WTC11 (cell line): ENCODE data around the gene STK11.

ENCODE experiments used
- FOXK1 ChIP-seq: sonication (generic); formaldehyde crosslinking; IDR thresholded peaks from 2 replicates; pipeline ENCODE4 v1.8.0; 2022; ENCODE audit warnings: mild to moderate bottlenecking, moderate library complexity, missing genetic modification reagents
- JUN ChIP-seq: sonication (generic); formaldehyde crosslinking; IDR thresholded peaks from 2 replicates; pipeline ENCODE4 v1.8.0; 2023; ENCODE audit warnings: mild to moderate bottlenecking, missing genetic modification reagents
- NFE2L1 ChIP-seq: sonication (generic); formaldehyde crosslinking; IDR thresholded peaks from 2 replicates; pipeline ENCODE4 v1.8.1; 2023; ENCODE audit warnings: missing genetic modification reagents
- ZBTB21 ChIP-seq: sonication (generic); formaldehyde crosslinking; IDR thresholded peaks from 2 replicates; pipeline ENCODE4 v1.8.1; 2023; ENCODE audit warnings: mild to moderate bottlenecking, missing genetic modification reagents, borderline replicate concordance
- ZNF263 ChIP-seq: sonication (generic); formaldehyde crosslinking; IDR thresholded peaks from 2 replicates; pipeline ENCODE4 v1.8.1; 2022; ENCODE audit warnings: low read depth, mild to moderate bottlenecking, moderate library complexity, missing genetic modification reagents
- ZNF416 ChIP-seq: fragments of 250-450 bp; sonication (Bioruptor Pico); IDR thresholded peaks from 2 replicates; pipeline ENCODE4 v1.9.0; 2021; ENCODE audit warnings: mild to moderate bottlenecking, inconsistent platforms
- ZNF671 ChIP-seq: fragments of 250-450 bp; sonication (Bioruptor Pico); IDR thresholded peaks from 2 replicates; pipeline ENCODE4 v1.8.0; 2021; ENCODE audit warnings: mild to moderate bottlenecking
- TF ChIP-seq, protein P1 (sequence below): fragments of 200-600 bp; IDR thresholded peaks from 2 replicates; pipeline ENCODE4 v1.8.0; 2022; ENCODE audit warnings: antibody characterized with exemption
- TF ChIP-seq, protein P2 (sequence below): fragments of 250-450 bp; sonication (Bioruptor Pico); IDR thresholded peaks from 2 replicates; pipeline ENCODE4 v2.1.2; 2022; ENCODE audit warnings: mild to moderate bottlenecking, moderate library complexity
- TF ChIP-seq, protein P3 (sequence below): sonication (generic); formaldehyde crosslinking; IDR thresholded peaks from 2 replicates; pipeline ENCODE4 v1.8.0; 2022; ENCODE audit warnings: mild to moderate bottlenecking, missing genetic modification reagents
- TF ChIP-seq, protein P4 (sequence below): sonication (generic); formaldehyde crosslinking; IDR thresholded peaks from 2 replicates; pipeline ENCODE4 v1.8.1; 2022; ENCODE audit warnings: low read depth, mild to moderate bottlenecking, moderate library complexity, missing genetic modification reagents, borderline replicate concordance

DNA sequence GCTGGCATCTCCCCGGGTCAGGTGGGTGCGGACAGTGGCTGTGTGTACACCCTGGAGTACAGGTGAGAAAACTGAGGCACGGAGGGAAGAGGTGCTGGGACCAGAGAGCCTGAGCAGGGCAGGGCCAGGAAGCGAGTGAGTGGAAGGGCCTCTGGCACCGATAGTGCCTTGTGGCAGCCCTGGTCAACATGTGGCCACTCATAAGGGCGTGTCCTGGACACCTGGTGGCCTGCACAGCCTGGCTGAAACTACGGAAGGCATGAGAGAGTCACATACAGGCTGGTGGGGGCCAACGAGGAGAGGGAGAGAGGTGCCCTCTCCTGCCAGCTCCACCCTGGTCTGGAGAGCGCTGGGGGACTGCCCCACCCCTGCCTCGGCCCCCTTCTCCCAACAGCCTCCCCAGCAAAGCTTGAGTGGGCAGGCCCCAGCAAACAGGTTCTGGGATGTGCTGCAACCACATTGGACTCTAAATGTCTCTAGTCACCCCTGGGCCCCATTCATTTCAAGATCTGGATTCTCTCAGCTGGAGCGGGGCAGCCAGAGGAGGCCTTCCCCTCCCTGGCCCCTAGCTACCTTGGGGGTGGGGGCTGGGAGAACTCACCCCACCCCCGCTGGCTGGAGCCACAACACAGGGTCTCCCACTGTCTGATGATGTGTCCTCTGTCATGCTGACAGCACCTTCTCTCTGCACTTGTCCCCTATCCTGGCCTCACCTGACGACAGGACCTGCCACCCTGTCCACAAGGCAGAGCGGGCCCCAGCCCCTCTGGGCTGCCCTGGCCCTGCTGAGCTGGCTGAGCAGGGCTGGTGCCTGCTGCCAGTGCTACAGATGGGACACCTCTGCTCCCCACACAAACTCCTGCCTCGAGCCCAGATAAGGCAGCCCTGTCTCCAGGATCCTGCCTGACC lies 26.4 kb downstream of the STK11 start:
- TF ChIP-seq, protein P1, sequence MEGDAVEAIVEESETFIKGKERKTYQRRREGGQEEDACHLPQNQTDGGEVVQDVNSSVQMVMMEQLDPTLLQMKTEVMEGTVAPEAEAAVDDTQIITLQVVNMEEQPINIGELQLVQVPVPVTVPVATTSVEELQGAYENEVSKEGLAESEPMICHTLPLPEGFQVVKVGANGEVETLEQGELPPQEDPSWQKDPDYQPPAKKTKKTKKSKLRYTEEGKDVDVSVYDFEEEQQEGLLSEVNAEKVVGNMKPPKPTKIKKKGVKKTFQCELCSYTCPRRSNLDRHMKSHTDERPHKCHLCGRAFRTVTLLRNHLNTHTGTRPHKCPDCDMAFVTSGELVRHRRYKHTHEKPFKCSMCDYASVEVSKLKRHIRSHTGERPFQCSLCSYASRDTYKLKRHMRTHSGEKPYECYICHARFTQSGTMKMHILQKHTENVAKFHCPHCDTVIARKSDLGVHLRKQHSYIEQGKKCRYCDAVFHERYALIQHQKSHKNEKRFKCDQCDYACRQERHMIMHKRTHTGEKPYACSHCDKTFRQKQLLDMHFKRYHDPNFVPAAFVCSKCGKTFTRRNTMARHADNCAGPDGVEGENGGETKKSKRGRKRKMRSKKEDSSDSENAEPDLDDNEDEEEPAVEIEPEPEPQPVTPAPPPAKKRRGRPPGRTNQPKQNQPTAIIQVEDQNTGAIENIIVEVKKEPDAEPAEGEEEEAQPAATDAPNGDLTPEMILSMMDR = no peak
- TF ChIP-seq, protein P2, sequence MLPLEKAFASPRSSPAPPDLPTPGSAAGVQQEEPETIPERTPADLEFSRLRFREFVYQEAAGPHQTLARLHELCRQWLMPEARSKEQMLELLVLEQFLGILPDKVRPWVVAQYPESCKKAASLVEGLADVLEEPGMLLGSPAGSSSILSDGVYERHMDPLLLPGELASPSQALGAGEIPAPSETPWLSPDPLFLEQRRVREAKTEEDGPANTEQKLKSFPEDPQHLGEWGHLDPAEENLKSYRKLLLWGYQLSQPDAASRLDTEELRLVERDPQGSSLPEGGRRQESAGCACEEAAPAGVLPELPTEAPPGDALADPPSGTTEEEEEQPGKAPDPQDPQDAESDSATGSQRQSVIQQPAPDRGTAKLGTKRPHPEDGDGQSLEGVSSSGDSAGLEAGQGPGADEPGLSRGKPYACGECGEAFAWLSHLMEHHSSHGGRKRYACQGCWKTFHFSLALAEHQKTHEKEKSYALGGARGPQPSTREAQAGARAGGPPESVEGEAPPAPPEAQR = no peak
- no peak for TF ChIP-seq ZNF263 (CRISPR knock-in tag)
- TF ChIP-seq, protein P3, sequence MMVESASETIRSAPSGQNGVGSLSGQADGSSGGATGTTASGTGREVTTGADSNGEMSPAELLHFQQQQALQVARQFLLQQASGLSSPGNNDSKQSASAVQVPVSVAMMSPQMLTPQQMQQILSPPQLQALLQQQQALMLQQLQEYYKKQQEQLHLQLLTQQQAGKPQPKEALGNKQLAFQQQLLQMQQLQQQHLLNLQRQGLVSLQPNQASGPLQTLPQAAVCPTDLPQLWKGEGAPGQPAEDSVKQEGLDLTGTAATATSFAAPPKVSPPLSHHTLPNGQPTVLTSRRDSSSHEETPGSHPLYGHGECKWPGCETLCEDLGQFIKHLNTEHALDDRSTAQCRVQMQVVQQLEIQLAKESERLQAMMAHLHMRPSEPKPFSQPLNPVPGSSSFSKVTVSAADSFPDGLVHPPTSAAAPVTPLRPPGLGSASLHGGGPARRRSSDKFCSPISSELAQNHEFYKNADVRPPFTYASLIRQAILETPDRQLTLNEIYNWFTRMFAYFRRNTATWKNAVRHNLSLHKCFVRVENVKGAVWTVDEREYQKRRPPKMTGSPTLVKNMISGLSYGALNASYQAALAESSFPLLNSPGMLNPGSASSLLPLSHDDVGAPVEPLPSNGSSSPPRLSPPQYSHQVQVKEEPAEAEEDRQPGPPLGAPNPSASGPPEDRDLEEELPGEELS (CRISPR knock-in tag) = no peak
- no peak for TF ChIP-seq ZNF416 (CRISPR knock-in tag)
- TF ChIP-seq FOXK1 (CRISPR knock-in tag) = no peak
- TF ChIP-seq ZNF671 = no peak
- no peak for TF ChIP-seq NFE2L1
- TF ChIP-seq ZBTB21 (CRISPR knock-in tag) = no peak
- TF ChIP-seq JUN (CRISPR knock-in tag) = no peak
- TF ChIP-seq, protein P4, sequence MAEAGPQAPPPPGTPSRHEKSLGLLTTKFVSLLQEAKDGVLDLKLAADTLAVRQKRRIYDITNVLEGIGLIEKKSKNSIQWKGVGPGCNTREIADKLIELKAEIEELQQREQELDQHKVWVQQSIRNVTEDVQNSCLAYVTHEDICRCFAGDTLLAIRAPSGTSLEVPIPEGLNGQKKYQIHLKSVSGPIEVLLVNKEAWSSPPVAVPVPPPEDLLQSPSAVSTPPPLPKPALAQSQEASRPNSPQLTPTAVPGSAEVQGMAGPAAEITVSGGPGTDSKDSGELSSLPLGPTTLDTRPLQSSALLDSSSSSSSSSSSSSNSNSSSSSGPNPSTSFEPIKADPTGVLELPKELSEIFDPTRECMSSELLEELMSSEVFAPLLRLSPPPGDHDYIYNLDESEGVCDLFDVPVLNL (CRISPR knock-in tag) = no peak
